NCI-H2107 (cell line): ENCODE data around the gene AHCYL2.
"Not testable (repeated sequence)": the region's sequence is repeated elsewhere in the genome, so short reads cannot be mapped to it uniquely, and the experiment has no call there.

ENCODE experiments used
- DNase-seq: peaks from one replicate; lab custom pipeline; 2025; lab: John Stamatoyannopoulos, UW

The AHCYL2 gene

DNA sequence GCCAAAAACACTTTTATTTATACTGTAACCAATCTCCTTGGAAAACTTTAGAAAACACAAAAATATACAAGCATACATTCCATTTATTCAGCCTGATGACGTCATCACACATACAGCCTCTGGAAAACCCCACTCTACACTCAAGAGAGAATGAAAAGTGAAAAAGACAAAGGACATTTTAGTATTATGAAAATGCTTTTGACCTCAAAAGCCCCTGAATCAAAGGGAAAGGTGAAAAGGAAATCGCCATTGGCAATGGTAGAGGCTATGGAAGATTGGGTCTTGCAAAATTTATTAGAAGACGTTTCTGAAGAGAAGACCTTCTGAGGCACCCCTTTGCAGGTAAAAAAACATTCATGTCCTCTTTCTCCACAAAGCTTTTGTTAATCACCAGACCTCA lies 126.5 kb downstream of the AHCYL2 start:
- no peak for DNase-seq

DNA sequence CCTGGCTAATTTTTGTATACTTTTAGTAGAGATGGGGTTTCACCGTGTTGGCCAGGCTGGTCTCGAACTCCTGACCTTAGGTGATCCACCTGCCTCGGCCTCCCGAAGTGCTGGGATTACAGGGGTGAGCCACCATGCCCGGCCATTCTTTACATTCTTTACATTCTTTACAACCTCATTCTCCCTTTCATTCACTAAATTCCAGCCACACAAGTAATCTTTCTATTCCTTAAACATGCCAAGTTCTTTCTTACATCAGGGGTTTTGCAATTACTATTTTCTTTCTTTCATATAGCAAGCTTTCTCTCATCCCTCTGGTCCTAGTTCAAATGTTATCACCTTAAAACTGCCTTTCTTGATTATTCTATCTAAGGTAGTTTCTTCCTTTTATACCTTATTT lies 128.3 kb downstream of the AHCYL2 start:
- not testable (repeated sequence) for DNase-seq

DNA sequence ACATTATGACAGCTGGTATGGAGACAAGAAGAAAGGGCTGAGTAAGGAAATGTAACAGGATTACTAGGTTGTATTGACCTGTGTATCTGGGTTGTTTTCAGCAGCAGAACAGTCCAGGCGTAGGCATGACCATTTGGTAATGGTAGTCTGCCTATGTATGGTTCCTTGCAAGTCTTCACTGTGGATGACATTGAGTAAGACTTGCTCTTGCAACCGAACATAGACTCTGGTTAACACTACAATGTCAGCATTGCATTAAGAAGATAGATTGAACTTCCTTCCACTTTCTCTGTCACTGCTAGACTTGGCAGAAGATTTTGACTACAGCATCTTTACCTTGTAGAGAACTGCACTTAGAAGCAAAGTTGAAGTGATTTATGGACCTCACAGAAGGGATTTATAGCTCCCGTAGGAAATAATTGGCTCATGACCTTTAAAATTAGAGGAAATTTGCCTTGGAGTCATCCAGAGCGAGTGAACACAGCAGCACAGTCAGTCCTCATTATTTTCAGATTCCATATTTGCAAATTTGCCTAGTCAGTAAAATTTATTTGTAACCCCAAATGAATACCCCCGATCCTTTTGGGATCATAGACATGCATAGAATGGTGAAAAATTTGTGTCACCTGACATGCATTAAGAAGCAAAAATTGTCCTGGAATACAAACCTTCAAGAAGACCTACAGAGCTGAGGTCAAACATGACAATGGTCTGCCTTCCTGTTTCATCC lies 129.8 kb downstream of the AHCYL2 start:
- no peak for DNase-seq

DNA sequence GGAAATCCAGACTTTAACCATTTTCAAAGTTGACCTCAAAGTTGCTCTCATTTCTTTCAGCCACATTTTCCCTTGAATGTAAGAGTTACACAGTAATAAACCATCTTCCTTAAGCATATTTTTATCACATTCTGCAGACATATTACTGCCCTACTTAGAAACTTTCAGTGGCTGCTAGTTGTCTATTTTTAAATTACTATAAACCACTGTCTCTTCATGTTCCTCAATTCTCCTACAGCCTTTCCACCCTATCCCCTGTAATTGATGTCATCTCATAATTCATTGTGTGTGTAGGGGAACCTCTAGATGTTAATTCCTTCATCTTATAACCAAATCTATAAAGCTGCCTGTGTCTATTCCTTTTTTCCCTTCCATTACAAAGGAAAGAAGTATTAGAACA lies 131.3 kb downstream of the AHCYL2 start:
- DNase-seq = no peak

DNA sequence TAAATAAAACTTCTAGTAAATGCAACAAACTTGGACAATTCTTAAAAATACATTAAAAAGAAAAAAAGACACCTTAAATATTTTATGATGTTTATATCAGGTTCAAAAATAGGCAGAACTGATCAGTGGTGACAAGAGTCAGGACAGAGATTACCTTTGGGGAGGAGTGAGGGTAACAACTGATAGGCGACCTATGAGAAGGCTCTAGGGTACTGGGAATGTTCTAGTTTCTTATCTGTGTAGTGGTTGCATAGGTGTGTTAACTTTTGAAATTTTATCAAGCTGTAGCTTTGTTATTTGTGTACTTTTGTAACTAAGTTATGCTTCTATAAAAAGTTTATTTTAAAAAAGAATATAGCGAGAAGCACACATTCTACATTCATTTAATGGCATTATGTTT lies 134.3 kb downstream of the AHCYL2 start:
- DNase-seq = no peak

DNA sequence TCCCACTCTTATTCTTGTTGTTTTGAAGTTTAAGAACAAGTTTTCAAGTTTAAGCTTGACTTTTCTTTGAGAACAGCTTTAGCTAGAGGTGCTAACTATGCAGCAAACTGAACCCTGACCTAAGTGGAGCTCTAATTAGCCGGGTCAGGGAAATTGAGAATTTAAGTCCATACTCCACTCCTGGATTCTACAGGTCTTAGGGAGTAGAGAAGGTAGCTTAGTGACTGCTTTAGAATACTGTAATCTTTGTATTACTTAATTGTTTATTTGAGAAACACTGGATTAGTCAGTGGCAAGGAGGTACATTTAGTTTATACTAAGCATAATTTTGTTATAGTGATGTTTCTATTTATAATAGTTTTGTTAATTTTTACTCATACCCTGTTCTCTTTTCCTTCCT lies 134.8 kb downstream of the AHCYL2 start:
- DNase-seq = no peak

DNA sequence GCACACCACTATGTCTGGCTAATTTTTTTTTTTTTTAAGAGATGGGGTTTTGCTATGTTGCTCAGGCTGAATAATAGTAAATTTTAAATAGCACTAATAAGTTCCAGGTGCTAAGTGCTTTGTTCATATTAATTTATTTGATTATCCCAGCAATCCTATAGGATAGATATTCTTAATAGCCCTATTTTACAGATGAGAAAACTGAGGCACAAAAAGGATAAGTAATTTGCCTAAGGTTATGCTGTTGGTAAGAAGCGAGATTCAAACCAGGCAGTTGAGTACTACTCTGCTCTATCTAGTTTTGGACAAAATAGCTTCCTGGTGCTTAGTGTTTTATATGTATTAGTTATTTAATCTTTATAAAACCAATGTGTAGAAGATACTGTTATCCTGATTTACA lies 136.9 kb downstream of the AHCYL2 start:
- no peak for DNase-seq

DNA sequence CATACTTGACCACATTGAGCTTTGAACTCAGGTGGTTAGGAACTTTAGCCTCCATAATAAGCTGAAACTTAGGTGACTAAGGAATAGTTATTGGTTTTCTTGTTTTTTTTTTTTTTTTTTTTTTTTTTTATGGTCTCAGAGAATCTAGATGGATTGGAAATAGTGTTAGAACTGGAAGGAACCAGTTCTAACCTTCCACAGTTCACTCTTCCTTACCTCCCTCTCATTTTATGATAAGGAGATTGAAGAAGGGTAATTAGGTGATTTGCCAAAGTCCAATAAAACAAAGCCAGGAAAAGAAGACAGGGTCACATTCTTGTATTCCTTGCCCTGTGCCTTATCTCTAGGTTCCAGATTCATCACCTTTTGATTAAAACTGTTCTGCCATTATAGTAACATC lies 137.7 kb downstream of the AHCYL2 start:
- DNase-seq = no peak

DNA sequence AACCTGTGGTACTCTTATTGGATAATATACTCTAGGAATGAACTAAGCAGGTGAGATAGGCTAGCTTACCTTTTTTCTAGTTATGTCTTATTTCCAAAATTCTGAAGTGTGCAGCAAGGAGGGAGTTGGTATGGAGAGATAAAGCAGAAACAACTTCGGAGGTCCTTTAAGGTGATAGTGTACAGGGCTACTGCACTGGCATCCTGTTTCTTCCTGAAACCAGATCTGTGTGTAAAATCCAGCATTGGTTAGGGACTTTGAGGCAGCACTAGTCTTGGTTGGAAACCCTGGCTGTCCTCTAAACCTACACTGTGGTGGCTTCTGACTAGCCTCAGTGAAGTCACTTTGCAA lies 142.5 kb downstream of the AHCYL2 start:
- no peak for DNase-seq

DNA sequence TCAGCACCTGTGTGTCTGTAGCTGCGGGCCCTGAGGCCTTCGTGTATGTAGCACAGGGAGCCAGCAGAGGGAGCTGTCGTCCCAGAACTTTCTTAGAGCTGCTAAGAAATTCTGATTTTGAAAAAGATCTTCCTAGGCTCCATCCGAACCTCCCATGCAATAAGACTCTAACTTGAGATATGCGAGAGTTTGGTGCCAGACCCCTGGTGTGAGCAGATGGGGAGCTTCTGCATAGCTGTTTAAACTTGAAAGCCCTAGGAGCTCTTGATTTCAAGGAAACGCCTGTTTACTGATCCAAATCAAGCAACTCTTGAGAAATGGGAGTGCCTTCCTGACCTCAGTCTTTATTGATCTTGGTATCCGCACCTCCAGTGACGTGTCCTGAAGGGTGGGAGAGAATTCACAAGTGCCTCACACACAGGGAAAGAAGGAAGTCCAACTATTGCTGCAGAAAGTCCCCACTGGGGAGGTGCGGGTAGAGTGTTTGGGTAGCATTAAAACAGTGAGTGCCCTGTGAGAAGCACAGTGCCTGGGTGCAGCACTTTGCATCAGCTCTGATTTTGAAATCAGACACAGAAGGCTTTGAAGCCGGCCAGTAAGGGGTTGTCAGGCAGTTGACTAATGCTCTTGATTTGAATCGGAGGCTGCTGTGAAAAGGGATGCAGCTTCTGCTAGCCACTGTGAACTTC lies 143.0 kb downstream of the AHCYL2 start:
- peak; percentile 55 for DNase-seq

DNA sequence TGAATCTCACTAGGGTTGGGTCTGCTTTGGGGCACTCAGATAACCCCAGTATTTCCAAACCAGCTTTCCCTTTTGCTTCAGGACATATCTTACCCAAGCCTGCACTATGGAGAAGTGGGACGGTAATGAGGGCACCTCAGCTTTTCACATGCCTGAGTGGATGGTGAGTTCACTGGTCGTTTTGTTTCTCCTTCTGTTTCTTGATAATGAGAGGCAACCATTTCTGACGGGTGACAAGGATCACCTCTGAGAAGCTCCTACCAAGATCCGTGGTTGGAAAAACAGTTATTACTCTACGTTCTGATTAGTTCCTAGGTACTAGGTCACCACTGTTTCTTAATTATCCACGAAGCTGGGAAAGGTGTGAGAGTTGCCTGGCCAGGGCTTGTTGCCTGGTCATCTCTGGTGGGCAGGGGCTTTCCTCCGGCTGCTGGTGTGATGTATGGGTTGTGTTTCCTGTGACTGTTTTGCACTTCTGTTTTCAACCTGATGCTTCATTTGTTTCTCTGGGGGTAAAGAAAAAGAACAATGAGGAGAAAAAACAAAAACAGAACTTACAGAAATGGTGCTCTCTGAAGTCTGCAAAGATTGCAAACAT lies 143.7 kb downstream of the AHCYL2 start:
- no peak for DNase-seq

DNA sequence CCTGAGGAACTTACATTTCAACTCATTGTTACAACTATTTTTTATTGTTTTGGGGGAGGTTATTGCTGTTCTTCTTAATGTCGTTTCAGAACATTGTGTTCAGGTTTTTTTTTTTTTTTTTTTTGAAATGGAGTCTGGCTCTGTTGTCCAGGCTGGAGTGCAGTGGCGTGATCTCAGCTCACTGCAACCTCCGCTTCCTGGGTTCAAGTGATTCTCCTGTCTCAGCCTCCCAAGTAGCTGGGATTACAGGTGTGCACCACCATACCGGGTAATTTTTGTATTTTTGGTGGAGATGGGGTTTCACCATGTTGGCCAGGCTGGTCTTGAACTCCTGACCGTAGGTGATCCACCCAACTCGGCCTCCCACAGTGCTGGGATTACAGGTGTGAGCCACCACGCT lies 144.6 kb downstream of the AHCYL2 start:
- DNase-seq = not testable (repeated sequence)

DNA sequence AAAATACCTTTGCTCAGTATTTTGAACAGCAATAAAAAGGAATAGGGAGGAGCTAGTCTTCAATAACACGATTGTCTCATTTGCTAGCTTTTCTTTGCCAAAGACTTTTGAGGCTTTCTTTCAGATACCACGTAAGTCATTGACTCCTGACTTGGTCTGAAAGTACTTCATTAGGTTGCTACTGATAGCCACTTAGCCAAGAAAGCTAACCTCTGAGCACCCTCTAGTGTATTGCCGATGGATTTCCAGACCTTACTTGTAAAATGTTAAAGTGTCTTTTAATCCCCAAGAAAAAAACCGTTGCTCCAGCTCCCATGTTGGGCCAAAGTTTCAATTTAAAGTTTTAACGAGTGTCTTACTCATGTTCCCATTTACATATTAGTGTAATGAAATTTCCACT lies 146.0 kb downstream of the AHCYL2 start:
- DNase-seq = no peak

DNA sequence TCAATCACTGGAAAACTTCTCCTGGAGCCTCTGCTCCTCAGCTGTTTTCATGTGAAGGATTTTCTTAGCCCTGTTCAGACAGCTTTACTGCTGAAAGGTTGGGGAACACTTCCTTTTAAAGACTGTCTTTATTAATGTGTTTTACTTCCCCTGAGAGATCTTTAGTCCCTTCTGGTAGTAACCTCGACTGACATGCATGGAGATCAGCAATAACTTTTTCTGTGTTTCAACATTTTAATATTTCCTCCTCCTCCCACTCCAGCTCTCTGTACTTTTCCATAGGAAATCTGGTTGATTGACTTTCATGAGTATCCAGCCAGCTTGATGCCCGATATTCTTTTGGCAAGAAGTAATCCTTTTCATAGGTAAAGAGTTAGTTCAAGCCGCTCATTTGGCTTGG lies 146.7 kb downstream of the AHCYL2 start:
- no peak for DNase-seq

DNA sequence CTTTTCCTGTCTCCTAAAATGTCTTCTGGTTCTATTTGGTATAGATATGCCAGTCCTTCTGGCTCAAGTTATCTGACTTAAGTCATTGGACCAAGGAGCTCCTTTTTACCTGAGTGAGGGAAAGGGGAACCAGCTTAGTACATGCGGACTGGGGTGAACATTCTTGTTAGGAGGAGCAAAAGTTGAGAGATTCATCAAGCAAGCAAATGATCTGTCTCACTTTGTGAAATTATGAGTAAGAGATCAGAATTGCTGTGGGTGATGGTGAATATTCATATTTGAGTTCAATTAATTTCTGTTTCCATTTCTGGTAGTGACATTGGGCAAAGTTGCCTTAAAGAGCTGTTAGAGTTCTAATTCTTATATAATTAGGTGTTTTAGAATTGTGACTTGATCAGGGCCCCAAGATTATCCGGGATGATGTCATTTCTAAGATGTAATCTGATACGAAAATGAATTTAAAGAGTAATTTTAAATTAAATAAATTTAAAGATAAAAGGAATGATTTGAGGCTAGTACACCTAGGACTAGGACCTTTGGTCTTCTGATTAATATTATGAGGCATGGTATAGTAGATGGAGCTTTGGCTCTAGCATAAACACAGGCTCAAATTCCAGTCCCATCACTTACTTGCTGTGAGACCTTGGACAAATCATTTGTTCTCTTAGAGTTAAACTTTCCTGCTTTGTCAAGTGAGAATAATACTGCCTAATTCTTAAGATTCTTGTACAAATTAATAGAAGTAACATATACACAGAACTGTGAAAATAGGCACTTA lies 149.0 kb downstream of the AHCYL2 start:
- no peak for DNase-seq

DNA sequence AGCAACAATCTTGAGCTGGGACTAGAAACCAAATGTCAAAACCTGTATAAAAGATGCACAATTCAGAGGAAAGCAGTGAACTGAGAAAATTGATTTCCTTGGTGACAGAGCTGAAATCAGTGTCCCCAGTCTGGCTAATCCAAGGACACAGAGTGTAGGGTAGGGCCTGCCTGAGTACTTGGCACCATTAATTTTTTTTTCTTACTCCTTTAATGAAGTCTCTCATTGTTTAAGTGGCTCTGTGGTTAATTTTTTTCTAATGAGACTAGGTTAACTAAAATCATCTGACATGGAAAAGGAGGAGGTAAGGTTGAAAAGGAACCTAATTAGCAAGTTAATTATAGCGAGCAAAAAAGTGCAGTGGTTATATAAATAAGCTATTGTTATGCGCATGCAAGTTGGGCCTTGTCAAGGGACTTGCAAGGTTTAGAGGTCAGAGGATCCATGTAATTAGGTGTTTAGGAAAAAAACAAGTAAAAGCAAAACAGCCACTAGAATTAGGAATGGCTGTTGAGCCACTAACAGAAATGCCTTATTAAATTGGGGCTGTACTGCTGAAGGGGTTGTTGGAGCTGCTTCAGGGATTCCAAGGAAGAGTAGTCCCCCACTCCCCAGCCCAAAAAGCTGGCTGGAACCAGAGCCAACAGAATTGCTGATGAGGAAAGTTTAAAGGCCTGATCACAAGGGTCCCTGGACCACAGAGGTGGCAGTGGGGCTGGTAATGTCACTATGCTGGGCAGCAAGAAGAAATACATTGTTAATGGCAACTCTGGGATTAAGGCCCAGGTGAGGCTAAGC lies 150.5 kb downstream of the AHCYL2 start:
- no peak for DNase-seq

DNA sequence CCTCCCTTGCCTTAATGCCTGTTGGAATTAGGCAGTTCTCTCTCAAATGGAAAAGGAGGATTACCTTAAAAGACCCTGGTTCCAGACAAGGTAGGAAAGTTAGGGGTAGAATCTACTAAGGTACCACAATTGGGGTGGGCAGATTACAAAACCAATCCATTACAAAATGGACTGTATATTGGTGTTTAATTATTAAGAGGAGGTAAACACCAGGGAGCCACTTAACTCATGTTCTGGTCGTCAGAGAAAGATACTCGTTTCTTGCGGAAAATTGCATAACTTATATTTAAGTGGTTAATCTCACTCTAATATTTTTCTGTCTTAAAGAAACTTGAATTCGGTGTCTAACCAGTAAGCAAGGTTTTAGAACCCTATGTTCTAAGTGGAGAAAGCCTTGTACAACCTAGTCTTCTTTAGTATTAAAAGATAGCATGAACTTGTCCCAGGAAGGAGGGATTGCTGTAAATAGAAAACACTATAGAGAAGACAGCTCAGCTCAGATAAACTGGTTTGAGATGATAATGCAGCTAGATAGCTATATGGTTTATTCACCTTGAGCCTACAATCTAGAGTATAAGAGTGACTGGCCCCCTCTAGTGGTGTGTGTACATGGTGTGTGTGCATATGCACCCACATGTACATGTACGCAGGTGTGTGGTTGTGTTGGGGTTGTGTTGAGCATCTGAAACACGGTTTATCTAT lies 151.4 kb downstream of the AHCYL2 start:
- DNase-seq = peak; percentile 10

DNA sequence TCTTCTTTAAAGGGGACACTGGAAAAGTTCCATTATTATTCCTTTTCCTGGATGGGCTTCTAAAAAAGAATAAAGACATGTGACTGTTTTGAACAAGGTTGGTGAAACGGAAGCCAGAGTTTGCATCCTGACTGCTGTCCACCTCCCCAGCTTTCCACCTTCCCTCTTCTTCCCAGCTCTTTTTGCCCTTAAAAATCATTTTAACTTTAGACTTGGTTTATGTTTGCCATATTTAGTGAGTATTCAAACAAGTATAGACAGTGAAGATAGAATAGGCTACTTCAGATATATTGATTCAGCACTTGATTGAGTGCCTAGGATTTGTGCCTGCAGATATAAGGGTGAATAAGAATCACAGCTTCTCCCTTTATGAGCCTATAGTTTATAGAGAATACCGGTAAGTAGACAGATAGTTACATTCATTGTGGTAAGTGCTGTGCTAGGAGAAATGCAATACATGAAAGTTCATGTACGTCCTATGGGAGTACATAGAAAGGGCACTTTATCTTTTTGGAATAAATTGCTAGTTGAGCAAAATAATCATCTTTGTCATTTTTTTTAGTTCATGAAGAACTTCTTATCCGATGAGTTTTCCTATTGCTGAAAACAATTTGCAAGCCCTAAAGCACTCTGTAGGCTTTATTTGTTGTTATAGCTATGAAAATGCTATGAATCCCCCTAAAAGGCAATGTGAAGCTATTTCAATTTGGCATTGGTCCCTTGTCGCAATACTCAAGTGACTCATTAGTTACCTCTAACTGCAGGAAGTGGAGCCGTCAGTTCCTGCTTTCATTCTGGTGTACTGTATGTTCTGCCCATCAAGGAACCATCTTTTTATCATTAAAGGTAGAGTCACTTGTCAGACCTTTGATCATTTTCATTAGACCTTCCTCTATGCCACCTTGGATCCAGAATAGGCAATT lies 152.2 kb downstream of the AHCYL2 start:
- DNase-seq = no peak

DNA sequence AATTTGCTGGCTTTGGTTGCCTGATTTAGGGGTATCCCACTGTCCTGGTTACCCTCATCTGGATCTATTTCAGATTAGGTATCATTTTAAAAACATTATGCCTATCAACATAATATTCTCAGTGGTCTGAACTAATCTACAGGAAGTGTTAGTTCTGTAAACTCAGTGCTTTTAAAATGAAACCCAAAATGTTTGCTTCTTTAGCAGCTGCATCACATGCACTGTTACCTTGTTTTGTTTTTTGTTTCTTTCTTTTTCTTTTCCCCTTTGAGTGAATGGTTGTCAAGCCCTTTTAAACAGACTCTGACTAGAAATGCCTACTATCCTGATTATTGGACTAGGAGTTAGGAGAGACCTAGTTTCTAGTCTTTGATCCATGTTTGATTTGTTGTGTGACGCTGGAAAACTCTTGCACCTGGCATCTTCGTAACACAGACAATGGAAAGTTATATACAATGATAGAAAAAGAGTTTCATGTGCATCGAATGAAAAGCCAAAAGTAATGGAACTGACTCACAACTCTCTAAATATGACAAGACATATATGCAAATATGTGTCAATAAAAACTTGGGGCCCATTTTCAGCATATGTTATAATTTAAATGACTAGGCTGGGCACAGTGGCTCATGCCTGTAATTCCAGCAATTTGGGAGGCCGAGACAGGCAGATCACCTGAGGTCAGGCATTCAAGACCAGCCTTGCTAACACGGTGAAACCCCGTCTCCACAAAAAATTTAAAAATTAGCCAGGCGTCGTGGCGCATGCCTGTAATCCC lies 157.1 kb downstream of the AHCYL2 start:
- no peak for DNase-seq
